GM12892 (cell line): ENCODE results near the gene DENND5B.

ENCODE experiments used
- POLR2A ChIP-seq: IDR thresholded peaks from 2 replicates; pipeline ENCODE4 v1.6.1; 2011; ENCODE audit warnings: low read depth, low read length, control low read depth
- TAF1 ChIP-seq: IDR thresholded peaks from 2 replicates; pipeline ENCODE4 v1.6.1; 2011; ENCODE audit warnings: low read depth, mild to moderate bottlenecking, control low read depth, low read length, borderline replicate concordance

DNA sequence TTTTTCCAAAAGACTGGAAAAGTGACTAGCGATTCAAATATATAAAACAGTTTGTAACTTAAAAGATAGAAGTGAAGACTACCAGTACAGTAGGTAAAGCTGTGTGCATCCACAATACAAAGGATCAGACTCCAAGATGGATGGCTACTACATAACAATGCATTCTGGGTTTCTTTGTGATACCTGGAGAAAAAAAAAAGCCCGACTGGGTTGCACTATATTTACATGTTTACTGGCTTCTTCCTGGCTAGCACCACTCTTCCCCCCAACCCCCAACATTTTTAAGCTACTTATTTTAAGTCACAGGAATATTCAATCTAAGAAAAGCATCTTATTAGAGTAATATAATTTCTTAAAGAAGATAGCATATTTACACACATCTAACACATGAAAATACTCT, 203.9 kb downstream of the DENND5B start:
- TF ChIP-seq TAF1 (no peak), POLR2A (no peak)
